ENCODE data around the gene CAMK2D.

CAMK2D gene

DNA sequence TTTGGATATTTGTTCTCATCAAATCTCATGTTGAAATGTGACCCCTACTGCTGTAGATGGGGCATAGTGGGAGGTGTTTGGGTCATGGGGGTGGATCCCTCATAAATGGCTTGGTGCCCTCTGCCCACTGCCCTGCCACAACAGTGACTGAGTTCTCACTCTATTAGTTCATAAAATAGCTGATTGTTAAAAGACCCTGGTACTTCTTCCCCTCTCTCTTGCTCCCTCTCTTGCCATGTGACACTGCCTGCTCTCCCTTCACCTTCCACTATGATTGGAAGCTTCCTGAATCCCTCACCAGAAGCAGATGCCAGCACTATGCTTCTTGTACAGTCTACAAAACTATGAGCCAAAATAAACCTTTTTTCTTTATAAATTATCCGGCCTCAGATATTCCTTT is 182.2 kb downstream of the CAMK2D start:
- no peak for DNase-seq (ENCODE audit: low read depth)
- TF ChIP-seq, protein P1, sequence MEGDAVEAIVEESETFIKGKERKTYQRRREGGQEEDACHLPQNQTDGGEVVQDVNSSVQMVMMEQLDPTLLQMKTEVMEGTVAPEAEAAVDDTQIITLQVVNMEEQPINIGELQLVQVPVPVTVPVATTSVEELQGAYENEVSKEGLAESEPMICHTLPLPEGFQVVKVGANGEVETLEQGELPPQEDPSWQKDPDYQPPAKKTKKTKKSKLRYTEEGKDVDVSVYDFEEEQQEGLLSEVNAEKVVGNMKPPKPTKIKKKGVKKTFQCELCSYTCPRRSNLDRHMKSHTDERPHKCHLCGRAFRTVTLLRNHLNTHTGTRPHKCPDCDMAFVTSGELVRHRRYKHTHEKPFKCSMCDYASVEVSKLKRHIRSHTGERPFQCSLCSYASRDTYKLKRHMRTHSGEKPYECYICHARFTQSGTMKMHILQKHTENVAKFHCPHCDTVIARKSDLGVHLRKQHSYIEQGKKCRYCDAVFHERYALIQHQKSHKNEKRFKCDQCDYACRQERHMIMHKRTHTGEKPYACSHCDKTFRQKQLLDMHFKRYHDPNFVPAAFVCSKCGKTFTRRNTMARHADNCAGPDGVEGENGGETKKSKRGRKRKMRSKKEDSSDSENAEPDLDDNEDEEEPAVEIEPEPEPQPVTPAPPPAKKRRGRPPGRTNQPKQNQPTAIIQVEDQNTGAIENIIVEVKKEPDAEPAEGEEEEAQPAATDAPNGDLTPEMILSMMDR (conservative IDR thresholded peaks at IDR 0.05; ENCODE audit: low read depth, low read length): no peak
- H3K4me3 ChIP-seq (ENCODE audit: low read length): no peak overlapping the region

DNA sequence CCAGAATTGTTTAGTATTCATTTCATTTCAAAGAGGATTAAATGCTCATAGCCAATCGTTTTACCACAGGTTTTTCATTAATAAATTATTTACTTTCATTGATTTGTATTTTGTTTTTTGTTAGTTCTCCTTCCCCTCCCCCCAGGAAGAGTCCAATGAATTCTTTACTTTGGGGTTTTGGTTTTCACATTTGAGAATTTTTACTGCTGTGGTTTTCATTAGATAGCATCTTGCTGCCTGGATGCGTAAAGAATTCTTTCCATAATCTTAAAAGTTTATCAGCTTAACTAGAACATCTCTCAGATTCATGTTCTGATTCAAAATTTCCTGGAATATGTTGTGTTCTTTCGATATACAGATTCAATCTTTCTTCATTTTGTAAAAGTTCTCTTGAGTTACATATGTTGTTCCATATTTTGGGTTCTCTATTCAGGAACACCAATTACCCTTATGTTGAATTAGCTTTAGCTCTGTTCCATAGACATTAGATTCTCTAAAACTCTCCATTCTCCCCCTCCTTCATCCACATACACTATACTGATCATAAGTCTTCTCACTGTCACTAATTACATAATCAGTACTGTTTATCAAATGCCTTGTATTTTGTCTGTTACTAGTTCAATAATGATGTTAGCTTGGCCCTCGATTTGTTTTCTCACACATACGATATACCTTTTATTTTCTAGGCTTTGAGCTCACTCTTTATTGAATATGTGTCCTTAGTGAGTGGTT is 184.4 kb downstream of the CAMK2D start:
- H3K4me3 ChIP-seq (ENCODE audit: low read length): no peak overlapping the region
- DNase-seq (ENCODE audit: low read depth): no peak
- TF ChIP-seq, protein P1 (conservative IDR thresholded peaks at IDR 0.05; ENCODE audit: low read depth, low read length): no peak

DNA sequence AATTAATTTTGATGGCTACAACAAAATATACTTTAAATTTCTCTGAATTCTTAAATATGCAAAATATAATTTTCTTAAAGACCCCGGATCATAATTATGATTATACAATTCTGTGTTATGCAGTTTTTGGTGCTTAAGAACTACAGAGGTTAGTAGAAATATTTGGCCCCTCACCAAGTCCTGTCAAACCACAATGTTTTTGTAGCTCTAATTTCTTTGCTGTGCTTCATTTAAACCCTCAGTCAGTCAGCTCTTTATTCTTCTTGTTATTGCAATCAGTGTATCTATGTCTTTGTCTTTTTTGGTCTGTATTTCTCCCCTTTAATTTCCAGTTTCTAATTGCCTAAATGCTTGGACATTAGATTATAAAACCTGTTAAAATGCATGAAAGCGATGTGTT is 186.1 kb downstream of the CAMK2D start:
- TF ChIP-seq, protein P1 (conservative IDR thresholded peaks at IDR 0.05; ENCODE audit: low read depth, low read length): no peak
- H3K4me3 ChIP-seq (ENCODE audit: low read length): no peak overlapping the region
- peak; percentile 64 for DNase-seq (ENCODE audit: low read depth)

DNA sequence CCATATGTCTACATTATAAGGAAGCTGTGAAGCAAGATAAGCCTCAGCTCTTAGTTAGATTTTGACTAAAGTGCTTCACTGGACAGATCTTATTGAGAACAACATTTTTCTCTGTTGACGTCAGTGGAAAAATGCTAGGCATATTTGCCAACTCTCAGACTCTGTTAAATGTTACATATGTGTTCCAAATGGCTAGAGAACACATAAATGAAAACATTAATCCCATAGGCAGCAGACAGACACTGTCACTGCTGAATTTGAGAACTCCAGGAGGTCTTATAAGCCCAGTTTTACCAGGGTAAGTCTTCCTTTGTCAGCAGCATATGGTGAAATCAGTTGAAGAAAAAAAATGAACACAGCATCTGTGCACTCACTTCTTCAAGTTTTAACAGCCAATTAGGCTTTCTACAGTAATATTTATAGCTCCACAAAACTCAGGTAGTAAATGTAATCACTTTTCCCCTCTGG is 186.9 kb downstream of the CAMK2D start:
- peak; percentile 56 for DNase-seq (ENCODE audit: low read depth)
- TF ChIP-seq, protein P1 (conservative IDR thresholded peaks at IDR 0.05; ENCODE audit: low read depth, low read length): no peak
- H3K4me3 ChIP-seq (ENCODE audit: low read length): no peak overlapping the region

DNA sequence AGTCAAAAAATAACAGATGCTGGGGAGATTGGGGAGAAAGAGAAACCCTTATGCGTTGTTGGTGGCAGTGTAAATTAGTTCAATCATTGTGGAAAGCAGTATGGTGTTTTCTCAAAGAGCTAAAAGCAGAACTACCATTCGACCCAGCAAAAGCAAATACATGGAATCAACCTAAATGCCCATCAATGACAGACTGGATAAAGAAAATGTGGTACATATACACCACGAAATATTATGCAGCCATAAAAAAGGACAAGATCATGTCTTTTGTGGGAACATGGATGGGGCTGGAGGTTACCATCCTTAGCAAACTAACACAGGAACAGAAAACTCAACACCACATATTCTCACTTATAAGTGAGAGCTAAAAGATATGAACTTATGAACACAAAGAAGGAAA is 188.9 kb downstream of the CAMK2D start:
- TF ChIP-seq, protein P1 (conservative IDR thresholded peaks at IDR 0.05; ENCODE audit: low read depth, low read length): no peak
- no peak for DNase-seq (ENCODE audit: low read depth)
- H3K4me3 ChIP-seq (ENCODE audit: low read length): no peak overlapping the region

DNA sequence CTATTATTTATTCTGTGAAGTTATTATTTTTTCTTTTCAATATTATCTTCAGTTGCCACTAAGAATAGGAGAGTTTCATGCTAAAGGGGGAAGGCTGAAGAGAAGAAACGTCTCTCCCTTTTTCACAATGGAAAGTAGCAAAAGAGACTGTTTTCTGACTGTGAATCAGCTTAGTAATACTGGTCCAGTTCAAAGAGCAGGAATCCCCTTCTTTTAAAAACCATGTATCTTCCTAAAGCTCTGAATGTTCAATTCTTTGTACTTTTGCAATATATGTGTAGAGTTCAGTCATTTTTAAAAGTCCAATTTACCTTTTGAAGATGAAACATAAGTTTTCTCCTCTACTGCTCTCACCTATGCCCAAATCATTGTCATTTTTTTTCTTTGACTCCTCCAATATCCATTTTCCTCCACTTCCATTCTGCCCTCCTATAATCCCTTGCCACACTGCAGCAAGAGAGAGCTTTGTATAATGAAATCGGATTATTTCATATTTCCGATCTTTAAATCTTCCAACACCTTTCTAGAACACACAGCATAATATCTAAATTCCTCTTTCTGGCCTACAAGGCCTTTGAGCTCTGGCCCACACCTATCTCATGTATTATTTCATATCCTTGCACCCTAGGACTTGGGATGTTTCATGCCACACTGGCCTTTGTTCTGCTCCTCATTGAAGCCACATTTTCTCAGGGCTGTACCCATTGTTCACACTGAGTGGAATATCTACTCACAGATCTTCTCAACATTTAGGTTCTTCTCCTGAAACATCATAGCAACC is 195.3 kb downstream of the CAMK2D start:
- no peak overlapping the region for H3K4me3 ChIP-seq (ENCODE audit: low read length)
- no peak for DNase-seq (ENCODE audit: low read depth)
- TF ChIP-seq, protein P1 (conservative IDR thresholded peaks at IDR 0.05; ENCODE audit: low read depth, low read length): no peak

DNA sequence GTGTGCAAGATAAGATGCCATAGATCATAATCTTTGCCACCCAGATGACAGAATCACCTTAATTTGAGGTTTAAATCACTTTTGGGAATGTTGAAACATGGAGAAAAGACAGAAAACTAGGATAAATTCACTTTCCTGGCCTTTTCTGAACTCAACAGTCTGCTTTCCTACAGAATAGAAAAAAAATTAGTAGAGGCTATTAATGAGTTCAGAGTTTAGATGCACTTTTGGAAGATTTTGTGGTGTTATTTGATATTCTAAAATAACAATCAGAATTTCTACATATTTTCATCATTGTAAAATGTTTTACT is 195.9 kb downstream of the CAMK2D start:
- no peak for DNase-seq (ENCODE audit: low read depth)
- H3K4me3 ChIP-seq (ENCODE audit: low read length): no peak overlapping the region
- TF ChIP-seq, protein P1 (conservative IDR thresholded peaks at IDR 0.05; ENCODE audit: low read depth, low read length): no peak
